ENCODE measurements around the gene NHLH2.

DNA sequence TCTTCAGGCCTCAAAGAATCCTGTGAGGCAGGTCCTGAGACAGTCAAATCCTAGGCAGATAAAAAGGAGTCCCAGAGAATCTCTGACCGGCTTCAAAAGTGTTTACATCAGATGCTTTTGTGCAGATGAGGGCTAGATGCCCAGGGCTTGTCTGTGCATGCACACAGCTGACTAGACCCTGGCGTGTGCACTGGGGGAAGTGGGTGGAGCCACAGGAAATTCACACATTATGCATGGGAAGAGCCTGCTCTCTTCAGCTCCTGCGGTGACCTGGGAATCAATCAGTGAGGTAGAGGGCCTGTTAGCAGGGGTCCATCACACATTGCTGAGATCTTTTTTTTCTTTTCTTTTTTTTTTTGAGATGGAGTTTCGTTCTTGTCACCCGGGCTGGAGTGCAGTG is 36.6 kb upstream of the NHLH2 start:
- TF ChIP-seq, protein P1, sequence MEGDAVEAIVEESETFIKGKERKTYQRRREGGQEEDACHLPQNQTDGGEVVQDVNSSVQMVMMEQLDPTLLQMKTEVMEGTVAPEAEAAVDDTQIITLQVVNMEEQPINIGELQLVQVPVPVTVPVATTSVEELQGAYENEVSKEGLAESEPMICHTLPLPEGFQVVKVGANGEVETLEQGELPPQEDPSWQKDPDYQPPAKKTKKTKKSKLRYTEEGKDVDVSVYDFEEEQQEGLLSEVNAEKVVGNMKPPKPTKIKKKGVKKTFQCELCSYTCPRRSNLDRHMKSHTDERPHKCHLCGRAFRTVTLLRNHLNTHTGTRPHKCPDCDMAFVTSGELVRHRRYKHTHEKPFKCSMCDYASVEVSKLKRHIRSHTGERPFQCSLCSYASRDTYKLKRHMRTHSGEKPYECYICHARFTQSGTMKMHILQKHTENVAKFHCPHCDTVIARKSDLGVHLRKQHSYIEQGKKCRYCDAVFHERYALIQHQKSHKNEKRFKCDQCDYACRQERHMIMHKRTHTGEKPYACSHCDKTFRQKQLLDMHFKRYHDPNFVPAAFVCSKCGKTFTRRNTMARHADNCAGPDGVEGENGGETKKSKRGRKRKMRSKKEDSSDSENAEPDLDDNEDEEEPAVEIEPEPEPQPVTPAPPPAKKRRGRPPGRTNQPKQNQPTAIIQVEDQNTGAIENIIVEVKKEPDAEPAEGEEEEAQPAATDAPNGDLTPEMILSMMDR (IDR thresholded peaks at IDR 0.05 in 2 of 3, conservative IDR thresholded peaks at IDR 0.05 in 1 of 3; ENCODE audit: control insufficient read depth in 2 of 3, extremely low read depth in 1 of 3, insufficient read depth in 1 of 3, low read depth in 3 of 3, low read length in 3 of 3), result no peak
- TF ChIP-seq, protein P2, sequence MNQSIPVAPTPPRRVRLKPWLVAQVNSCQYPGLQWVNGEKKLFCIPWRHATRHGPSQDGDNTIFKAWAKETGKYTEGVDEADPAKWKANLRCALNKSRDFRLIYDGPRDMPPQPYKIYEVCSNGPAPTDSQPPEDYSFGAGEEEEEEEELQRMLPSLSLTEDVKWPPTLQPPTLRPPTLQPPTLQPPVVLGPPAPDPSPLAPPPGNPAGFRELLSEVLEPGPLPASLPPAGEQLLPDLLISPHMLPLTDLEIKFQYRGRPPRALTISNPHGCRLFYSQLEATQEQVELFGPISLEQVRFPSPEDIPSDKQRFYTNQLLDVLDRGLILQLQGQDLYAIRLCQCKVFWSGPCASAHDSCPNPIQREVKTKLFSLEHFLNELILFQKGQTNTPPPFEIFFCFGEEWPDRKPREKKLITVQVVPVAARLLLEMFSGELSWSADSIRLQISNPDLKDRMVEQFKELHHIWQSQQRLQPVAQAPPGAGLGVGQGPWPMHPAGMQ (IDR thresholded peaks at IDR 0.05; ENCODE audit: borderline replicate concordance), result no peak
- TF ChIP-seq RFX5 (IDR thresholded peaks at IDR 0.05; ENCODE audit: low read depth, low read length), result no peak
- TF ChIP-seq SMC3 (IDR thresholded peaks at IDR 0.05; ENCODE audit: borderline replicate concordance, low read length), result no peak
- no peak for TF ChIP-seq PAX8 (IDR thresholded peaks at IDR 0.05)
- TF ChIP-seq EGR1 (IDR thresholded peaks at IDR 0.05; ENCODE audit: borderline replicate concordance in 1 of 2, low read depth in 2 of 2, low read length in 2 of 2), result no peak
- no peak for TF ChIP-seq IRF4 (IDR thresholded peaks at IDR 0.05; ENCODE audit: low read depth, low read length)

Data from GM12878 (cell line).